Liver (tissue), 2 donors: ENCODE measurements around the gene WIPF1.

ENCODE experiments used
- MAX ChIP-seq: IDR thresholded peaks from 2 replicates; pipeline ENCODE4 v1.6.1; 2016; ENCODE audit warnings: antibody characterized with exemption
- RAD21 ChIP-seq, 2 donors: IDR thresholded peaks; 2 replicates each; pipeline ENCODE4 v1.6.1; 2016; ENCODE audit warnings: antibody characterized with exemption in 2 of 2, mild to moderate bottlenecking in 2 of 2
- donor health status: healthy.

DNA sequence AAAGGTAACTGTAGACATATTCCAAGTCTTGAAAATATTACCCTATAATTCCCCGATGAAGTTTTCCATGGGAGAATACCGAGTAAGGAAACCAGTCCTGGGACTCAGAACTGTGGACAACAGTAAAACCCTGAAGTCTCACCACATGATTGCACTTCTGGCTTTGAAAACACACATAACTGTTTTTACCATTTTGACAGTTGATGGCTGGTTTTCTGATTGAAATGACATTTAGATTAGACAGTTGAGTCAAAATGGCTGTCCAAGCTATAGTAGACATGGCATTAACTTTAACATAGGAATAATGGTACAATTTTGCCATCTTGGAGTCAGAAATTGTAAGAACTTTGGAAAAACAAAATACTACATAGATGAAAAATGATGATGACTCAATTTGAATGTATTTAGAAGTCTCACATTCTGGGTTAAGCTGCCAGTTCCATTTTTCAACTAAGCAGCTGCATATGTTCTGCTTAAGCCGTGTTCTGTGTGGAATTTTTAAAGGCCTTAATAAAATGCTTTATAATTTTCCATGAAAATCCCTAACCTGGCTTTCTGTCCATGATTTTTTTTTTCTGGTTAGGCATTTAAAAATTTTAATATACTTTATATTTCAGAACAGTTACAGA, 38.3 kb upstream of the WIPF1 start:
- no peak for TF ChIP-seq RAD21 (IDR thresholded peaks at IDR 0.05)
- no peak for TF ChIP-seq MAX
